WTC11 (cell line): ENCODE data around the gene MYOG. TPM values are rescaled to one million over a fixed set of nuclear protein-coding genes. Genes with fewer than 3 reads are reported as not detected.

Experiments used
- ATAC-seq: fragments of 200-7000 bp; cut with Tn5 transposase; 2 replicates; pipeline ENCODE4 v1.10.0; 2021; ENCODE audit warnings: mild to moderate bottlenecking, moderate library complexity
- CTCF ChIA-PET: fragments of 300-600 bp; sonication (Branson Sonifier 250); formaldehyde crosslinking; loops from one replicate; lab custom pipeline; 2021; ENCODE audit warnings: antibody characterized with exemption; lab: Charles Lee
- POLR2A ChIA-PET: fragments of 350-600 bp; sonication (Branson Sonifier 250); formaldehyde crosslinking; loops from one replicate; lab custom pipeline; 2021; ENCODE audit warnings: antibody characterized with exemption; lab: Charles Lee
- DNase-seq: peaks from one replicate; pipeline ENCODE4 v3.0.0; 2021; ENCODE audit warnings: low spot score
- H3K27ac Mint-ChIP-seq: 2 replicates; pipeline ENCODE4 v1.8.0; 2021; ENCODE audit warnings: mixed read lengths
- H3K27me3 Mint-ChIP-seq: 2 replicates; pipeline ENCODE4 v1.8.0; 2021; ENCODE audit warnings: low read depth, mild to moderate bottlenecking, moderate library complexity, mixed read lengths
- H3K36me3 Mint-ChIP-seq: 2 replicates; pipeline ENCODE4 v1.8.0; 2021; ENCODE audit warnings: mixed read lengths
- H3K4me1 Mint-ChIP-seq: 2 replicates; pipeline ENCODE4 v1.8.0; 2022; ENCODE audit warnings: mixed read lengths
- H3K4me3 Mint-ChIP-seq: 2 replicates; pipeline ENCODE4 v1.8.0; 2021; ENCODE audit warnings: mild to moderate bottlenecking, moderate library complexity, mixed read lengths
- H3K9me3 Mint-ChIP-seq: 2 replicates; pipeline ENCODE4 v1.8.0; 2021; ENCODE audit warnings: mixed read lengths
- ARID4B ChIP-seq: sonication (generic); formaldehyde crosslinking; IDR thresholded peaks from 2 replicates; pipeline ENCODE4 v1.8.0; 2023; ENCODE audit warnings: missing genetic modification reagents, mild to moderate bottlenecking, borderline replicate concordance
- ATF1 ChIP-seq: sonication (generic); formaldehyde crosslinking; IDR thresholded peaks from 2 replicates; pipeline ENCODE4 v1.8.1; 2023; ENCODE audit warnings: mild to moderate bottlenecking, moderate library complexity, missing genetic modification reagents
- CREM ChIP-seq: sonication (generic); formaldehyde crosslinking; IDR thresholded peaks from 2 replicates; pipeline ENCODE4 v1.8.1; 2022; ENCODE audit warnings: mild to moderate bottlenecking, missing genetic modification reagents, moderate library complexity
- GABPB1 ChIP-seq: sonication (generic); formaldehyde crosslinking; IDR thresholded peaks from 2 replicates; pipeline ENCODE4 v1.8.1; 2023; ENCODE audit warnings: mild to moderate bottlenecking, missing genetic modification reagents
- JAZF1 ChIP-seq: fragments of 250-450 bp; sonication (Bioruptor Pico); IDR thresholded peaks from 2 replicates; pipeline ENCODE4 v1.9.0; 2021; ENCODE audit warnings: moderate library complexity, mild to moderate bottlenecking, inconsistent platforms
- PRRX2 ChIP-seq: fragments of 250-450 bp; sonication (Bioruptor Pico); IDR thresholded peaks from 2 replicates; pipeline ENCODE4 v1.8.0; 2021; ENCODE audit warnings: mild to moderate bottlenecking
- SOX15 ChIP-seq: fragments of 250-450 bp; sonication (Bioruptor Pico); IDR thresholded peaks from 2 replicates; pipeline ENCODE4 v1.9.0; 2021; ENCODE audit warnings: mild to moderate bottlenecking
- TEAD4 ChIP-seq: sonication (generic); formaldehyde crosslinking; IDR thresholded peaks from 2 replicates; pipeline ENCODE4 v1.8.0; 2022; ENCODE audit warnings: mild to moderate bottlenecking, missing genetic modification reagents
- ZNF121 ChIP-seq: sonication (generic); formaldehyde crosslinking; IDR thresholded peaks from 2 replicates; pipeline ENCODE4 v1.8.0; 2023; ENCODE audit warnings: missing genetic modification reagents
- ZNF138 ChIP-seq: sonication (generic); formaldehyde crosslinking; conservative IDR thresholded peaks from 2 replicates; pipeline ENCODE4 v1.8.1; 2022; ENCODE audit warnings: mild to moderate bottlenecking, moderate library complexity, missing genetic modification reagents
- ZNF423 ChIP-seq: fragments of 250-450 bp; sonication (Bioruptor Pico); IDR thresholded peaks from 2 replicates; pipeline ENCODE4 v2.1.2; 2022; ENCODE audit warnings: mild to moderate bottlenecking, moderate library complexity
- ZNF671 ChIP-seq: fragments of 250-450 bp; sonication (Bioruptor Pico); IDR thresholded peaks from 2 replicates; pipeline ENCODE4 v1.8.0; 2021; ENCODE audit warnings: mild to moderate bottlenecking
- total RNA-seq: library from RNA; stranded (reverse); gene quantifications from 3 replicates; pipeline ENCODE4 v1.2.3, GENCODE V29; 2021
- TF ChIP-seq, protein P1 (sequence below): fragments of 250-450 bp; sonication (Bioruptor Pico); IDR thresholded peaks from 2 replicates; pipeline ENCODE4 v1.9.0; 2021; ENCODE audit warnings: moderate library complexity, mild to moderate bottlenecking, inconsistent platforms, borderline replicate concordance
- TF ChIP-seq, protein P2 (sequence below): sonication (generic); formaldehyde crosslinking; IDR thresholded peaks from 2 replicates; pipeline ENCODE4 v1.8.1; 2022; ENCODE audit warnings: low read depth, mild to moderate bottlenecking, moderate library complexity, missing genetic modification reagents, borderline replicate concordance
- TF ChIP-seq, protein P3 (sequence below): sonication (generic); formaldehyde crosslinking; IDR thresholded peaks from 2 replicates; pipeline ENCODE4 v1.8.0; 2022; ENCODE audit warnings: mild to moderate bottlenecking, missing genetic modification reagents
- TF ChIP-seq, protein P4 (sequence below): fragments of 250-450 bp; sonication (Bioruptor Pico); conservative IDR thresholded peaks from 2 replicates; pipeline ENCODE4 v1.9.0; 2021; ENCODE audit warnings: mild to moderate bottlenecking

The MYOG gene
- total RNA-seq, 1 experiment from 2014 or later, result not detected

DNA sequence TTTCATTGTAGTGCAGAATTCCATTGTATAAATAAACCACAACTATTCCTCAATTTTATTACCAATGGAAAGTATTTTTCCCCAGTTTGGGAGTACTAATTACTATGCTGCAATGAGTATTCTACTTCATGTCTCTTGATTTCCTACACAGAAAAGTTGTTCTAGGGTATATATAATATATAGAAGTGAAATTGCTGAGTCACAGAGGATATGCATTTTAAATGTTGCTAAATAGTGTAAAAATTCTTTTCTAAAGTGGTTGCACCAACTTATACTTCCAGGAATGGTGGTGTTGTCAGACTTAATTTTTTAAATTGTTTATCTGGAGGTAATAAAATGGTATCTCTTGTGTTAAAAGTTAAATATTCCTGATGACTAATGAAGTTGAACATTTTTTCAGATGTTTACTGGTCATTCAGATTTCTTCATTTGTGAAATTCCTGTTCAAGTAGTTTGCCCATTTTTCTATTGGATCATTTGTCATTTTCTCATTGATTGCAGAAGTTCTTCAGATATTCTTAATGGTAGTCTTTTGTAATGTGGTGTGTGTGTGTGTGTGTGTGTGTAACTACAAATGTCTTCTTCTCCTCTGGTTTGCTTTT, 19.1 kb upstream of the MYOG start:
- CTCF ChIA-PET, result no interaction called here
- H3K4me3 Mint-ChIP-seq, result no peak overlapping the region
- no peak overlapping the region for H3K27ac Mint-ChIP-seq
- POLR2A ChIA-PET, result no interaction called here
- no peaks in the 10 kb centered on the region for H3K4me1 Mint-ChIP-seq
- H3K27me3 Mint-ChIP-seq, result peaks cover 8% of the 10 kb centered on the region
- H3K36me3 Mint-ChIP-seq, result peaks cover 4% of the 10 kb centered on the region; the same call in 1 of the 2 replicates
- ATAC-seq, result no peak
- no peak for DNase-seq
- H3K9me3 Mint-ChIP-seq, result peaks cover 15% of the 10 kb centered on the region
- TF ChIP-seq, protein P1, sequence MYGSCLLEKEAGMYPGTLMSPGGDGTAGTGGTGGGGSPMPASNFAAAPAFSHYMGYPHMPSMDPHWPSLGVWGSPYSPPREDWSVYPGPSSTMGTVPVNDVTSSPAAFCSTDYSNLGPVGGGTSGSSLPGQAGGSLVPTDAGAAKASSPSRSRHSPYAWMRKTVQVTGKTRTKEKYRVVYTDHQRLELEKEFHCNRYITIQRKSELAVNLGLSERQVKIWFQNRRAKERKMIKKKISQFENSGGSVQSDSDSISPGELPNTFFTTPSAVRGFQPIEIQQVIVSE (CRISPR knock-in tag), result no peak
- TF ChIP-seq ARID4B, result no peak
- TF ChIP-seq CREM (CRISPR knock-in tag), result no peak
- no peak for TF ChIP-seq ZNF121 (CRISPR knock-in tag)
- TF ChIP-seq, protein P2, sequence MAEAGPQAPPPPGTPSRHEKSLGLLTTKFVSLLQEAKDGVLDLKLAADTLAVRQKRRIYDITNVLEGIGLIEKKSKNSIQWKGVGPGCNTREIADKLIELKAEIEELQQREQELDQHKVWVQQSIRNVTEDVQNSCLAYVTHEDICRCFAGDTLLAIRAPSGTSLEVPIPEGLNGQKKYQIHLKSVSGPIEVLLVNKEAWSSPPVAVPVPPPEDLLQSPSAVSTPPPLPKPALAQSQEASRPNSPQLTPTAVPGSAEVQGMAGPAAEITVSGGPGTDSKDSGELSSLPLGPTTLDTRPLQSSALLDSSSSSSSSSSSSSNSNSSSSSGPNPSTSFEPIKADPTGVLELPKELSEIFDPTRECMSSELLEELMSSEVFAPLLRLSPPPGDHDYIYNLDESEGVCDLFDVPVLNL (CRISPR knock-in tag), result no peak
- TF ChIP-seq, protein P3, sequence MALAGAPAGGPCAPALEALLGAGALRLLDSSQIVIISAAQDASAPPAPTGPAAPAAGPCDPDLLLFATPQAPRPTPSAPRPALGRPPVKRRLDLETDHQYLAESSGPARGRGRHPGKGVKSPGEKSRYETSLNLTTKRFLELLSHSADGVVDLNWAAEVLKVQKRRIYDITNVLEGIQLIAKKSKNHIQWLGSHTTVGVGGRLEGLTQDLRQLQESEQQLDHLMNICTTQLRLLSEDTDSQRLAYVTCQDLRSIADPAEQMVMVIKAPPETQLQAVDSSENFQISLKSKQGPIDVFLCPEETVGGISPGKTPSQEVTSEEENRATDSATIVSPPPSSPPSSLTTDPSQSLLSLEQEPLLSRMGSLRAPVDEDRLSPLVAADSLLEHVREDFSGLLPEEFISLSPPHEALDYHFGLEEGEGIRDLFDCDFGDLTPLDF, result no peak
- TF ChIP-seq PRRX2, result no peak
- no peak for TF ChIP-seq ZNF138 (CRISPR knock-in tag)
- no peak for TF ChIP-seq TEAD4
- no peak for TF ChIP-seq GABPB1 (CRISPR knock-in tag)
- no peak for TF ChIP-seq ZNF671 (CRISPR knock-in tag)
- no peak for TF ChIP-seq ZNF423 (CRISPR knock-in tag)
- no peak for TF ChIP-seq JAZF1 (CRISPR knock-in tag)
- TF ChIP-seq ATF1 (CRISPR knock-in tag), result no peak
- TF ChIP-seq, protein P4, sequence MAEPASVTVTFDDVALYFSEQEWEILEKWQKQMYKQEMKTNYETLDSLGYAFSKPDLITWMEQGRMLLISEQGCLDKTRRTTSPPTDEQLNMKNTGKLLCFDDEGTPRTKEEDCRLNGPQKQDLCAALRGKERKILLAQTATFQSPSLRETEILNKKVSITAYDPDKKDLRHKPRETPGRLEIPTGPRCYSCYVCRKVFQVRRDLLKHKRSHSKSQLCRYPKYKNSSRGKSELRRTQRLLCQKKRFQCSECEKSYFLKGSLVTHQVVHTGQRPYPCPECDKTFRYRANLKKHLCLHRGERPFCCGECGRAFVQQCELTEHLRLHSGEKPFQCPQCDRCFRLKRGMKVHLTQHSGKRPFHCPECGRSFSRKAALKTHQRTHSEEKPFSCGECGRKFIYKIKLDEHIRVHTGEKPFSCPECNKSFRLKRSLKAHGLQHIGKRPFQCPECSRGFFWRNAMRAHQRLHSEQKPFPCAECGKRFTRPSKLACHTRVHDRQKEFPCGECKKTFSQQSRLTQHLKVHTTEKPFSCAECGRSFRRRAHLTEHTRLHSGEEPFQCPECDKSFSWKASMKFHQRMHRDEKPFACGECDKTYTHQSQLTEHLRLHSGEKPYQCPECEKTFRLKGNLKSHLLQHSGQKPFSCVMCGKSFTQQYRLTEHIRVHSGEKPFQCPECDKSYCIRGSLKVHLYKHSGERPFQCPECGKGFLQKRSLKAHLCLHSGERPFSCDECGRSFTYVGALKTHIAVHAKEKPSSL, result no peak
- TF ChIP-seq SOX15 (CRISPR knock-in tag), result no peak
